ENCODE measurements around the gene SUMF1.

The SUMF1 gene

GRCh38 chr3:4416427-4416945 lies 50.6 kb downstream of the SUMF1 start:
- H4K20me1 ChIP-seq (ENCODE audit: insufficient read depth, low read length) = no peaks in the 10 kb centered on the region
- H3K9me2 ChIP-seq (ENCODE audit: low read depth, low read length) = no peaks in the 10 kb centered on the region
- no peak overlapping the region for H3K4me2 ChIP-seq (ENCODE audit: low read length)
- no peaks in the 10 kb centered on the region for H3K27me3 ChIP-seq (ENCODE audit: insufficient read depth, low read length)
- H3K36me3 ChIP-seq (ENCODE audit: insufficient read depth, low read length) = no peaks in the 10 kb centered on the region; the same call in 1 of the 2 replicates
- H3K79me2 ChIP-seq (ENCODE audit: insufficient read depth, low read length) = no peaks in the 10 kb centered on the region
- H3F3A ChIP-seq (ENCODE audit: insufficient read depth, low read length) = no peaks in the 10 kb centered on the region
- TF ChIP-seq EZH2 (IDR thresholded peaks at IDR 0.05; ENCODE audit: borderline replicate concordance, low read length) = no peak
- TF ChIP-seq, protein P1, sequence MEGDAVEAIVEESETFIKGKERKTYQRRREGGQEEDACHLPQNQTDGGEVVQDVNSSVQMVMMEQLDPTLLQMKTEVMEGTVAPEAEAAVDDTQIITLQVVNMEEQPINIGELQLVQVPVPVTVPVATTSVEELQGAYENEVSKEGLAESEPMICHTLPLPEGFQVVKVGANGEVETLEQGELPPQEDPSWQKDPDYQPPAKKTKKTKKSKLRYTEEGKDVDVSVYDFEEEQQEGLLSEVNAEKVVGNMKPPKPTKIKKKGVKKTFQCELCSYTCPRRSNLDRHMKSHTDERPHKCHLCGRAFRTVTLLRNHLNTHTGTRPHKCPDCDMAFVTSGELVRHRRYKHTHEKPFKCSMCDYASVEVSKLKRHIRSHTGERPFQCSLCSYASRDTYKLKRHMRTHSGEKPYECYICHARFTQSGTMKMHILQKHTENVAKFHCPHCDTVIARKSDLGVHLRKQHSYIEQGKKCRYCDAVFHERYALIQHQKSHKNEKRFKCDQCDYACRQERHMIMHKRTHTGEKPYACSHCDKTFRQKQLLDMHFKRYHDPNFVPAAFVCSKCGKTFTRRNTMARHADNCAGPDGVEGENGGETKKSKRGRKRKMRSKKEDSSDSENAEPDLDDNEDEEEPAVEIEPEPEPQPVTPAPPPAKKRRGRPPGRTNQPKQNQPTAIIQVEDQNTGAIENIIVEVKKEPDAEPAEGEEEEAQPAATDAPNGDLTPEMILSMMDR (IDR thresholded peaks at IDR 0.05; ENCODE audit: low read length) = no peak
- H3K9ac ChIP-seq (ENCODE audit: low read length) = no peak overlapping the region
- no peaks in the 10 kb centered on the region for H3K4me1 ChIP-seq (ENCODE audit: insufficient read depth, low read length, severe bottlenecking)
- H3K27ac ChIP-seq (ENCODE audit: low read depth, low read length, poor library complexity, severe bottlenecking) = no peak overlapping the region
- H3K4me3 ChIP-seq (ENCODE audit: low read depth, low read length, poor library complexity, severe bottlenecking) = no peak overlapping the region
- no peaks in the 10 kb centered on the region for H3K9me3 ChIP-seq (ENCODE audit: low read length)
- H2AFZ ChIP-seq (ENCODE audit: low read length) = no peak overlapping the region

DNA sequence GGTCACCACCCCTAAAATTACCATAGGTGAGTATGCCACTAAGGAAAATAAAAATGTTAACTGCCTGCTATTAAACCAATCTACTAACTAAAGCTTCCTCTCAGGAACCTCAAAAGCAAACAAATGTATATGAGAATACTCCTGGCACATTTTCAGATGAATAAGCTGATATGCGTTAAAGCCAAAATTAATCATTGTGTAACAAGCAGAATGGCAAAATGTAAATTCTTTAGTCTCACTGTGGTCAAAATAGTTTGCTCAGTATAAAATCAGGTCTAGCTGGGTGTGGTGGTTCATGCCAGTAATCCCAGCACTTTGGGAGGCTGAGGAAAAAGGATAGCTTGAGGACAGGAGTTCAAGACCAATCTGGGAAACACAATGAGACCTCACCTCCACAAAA lies 53.6 kb downstream of the SUMF1 start:
- Histone ChIP-seq H3K9ac (ENCODE audit: low read length) (no peak overlapping the region), H3F3A (ENCODE audit: insufficient read depth, low read length) (no peaks in the 10 kb centered on the region), H2AFZ (ENCODE audit: low read length) (no peak overlapping the region), H3K4me3 (ENCODE audit: low read depth, low read length, poor library complexity, severe bottlenecking) (no peak overlapping the region), H3K4me1 (ENCODE audit: insufficient read depth, low read length, severe bottlenecking) (no peaks in the 10 kb centered on the region), H3K9me2 (ENCODE audit: low read depth, low read length) (no peaks in the 10 kb centered on the region), H3K79me2 (ENCODE audit: insufficient read depth, low read length) (no peaks in the 10 kb centered on the region), H3K4me2 (ENCODE audit: low read length) (no peak overlapping the region), H3K27ac (ENCODE audit: low read depth, low read length, poor library complexity, severe bottlenecking) (no peak overlapping the region), H4K20me1 (ENCODE audit: insufficient read depth, low read length) (no peaks in the 10 kb centered on the region), H3K27me3 (ENCODE audit: insufficient read depth, low read length) (no peaks in the 10 kb centered on the region), H3K36me3 (ENCODE audit: insufficient read depth, low read length) (peaks cover 8% of the 10 kb centered on the region; the same call in 1 of the 2 replicates), H3K9me3 (ENCODE audit: low read length) (no peaks in the 10 kb centered on the region)
- no peak for TF ChIP-seq EZH2 (IDR thresholded peaks at IDR 0.05; ENCODE audit: borderline replicate concordance, low read length)
- TF ChIP-seq, protein P1 (IDR thresholded peaks at IDR 0.05; ENCODE audit: low read length) = no peak

DNA sequence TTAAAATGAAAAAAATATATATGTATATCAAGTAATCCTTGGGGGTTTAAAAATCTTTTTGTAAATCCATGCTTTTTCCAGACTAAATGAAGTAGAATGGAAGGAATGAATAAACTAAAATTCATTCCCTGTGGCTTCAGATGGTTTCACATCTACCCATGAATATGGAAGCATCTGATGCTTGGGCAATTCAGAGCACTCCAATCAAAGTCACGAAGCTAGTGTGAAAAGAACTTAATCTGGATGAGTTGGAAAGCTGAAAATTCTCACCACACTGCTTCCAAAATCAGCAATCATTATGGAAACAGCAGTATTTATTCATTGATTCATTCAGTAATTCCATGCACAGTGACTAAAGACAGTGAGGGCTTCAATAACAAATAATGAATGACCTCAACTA lies 55.2 kb downstream of the SUMF1 start:
- Histone ChIP-seq H3K4me1 (ENCODE audit: insufficient read depth, low read length, severe bottlenecking) (no peaks in the 10 kb centered on the region), H3K9ac (ENCODE audit: low read length) (no peak overlapping the region), H3K27ac (ENCODE audit: low read depth, low read length, poor library complexity, severe bottlenecking) (no peak overlapping the region), H3K79me2 (ENCODE audit: insufficient read depth, low read length) (no peaks in the 10 kb centered on the region), H4K20me1 (ENCODE audit: insufficient read depth, low read length) (no peaks in the 10 kb centered on the region), H3K9me2 (ENCODE audit: low read depth, low read length) (no peaks in the 10 kb centered on the region), H3K4me3 (ENCODE audit: low read depth, low read length, poor library complexity, severe bottlenecking) (no peak overlapping the region), H3K27me3 (ENCODE audit: insufficient read depth, low read length) (no peaks in the 10 kb centered on the region), H3K9me3 (ENCODE audit: low read length) (no peaks in the 10 kb centered on the region), H2AFZ (ENCODE audit: low read length) (no peak overlapping the region), H3K4me2 (ENCODE audit: low read length) (no peak overlapping the region), H3F3A (ENCODE audit: insufficient read depth, low read length) (no peaks in the 10 kb centered on the region), H3K36me3 (ENCODE audit: insufficient read depth, low read length) (peaks cover 8% of the 10 kb centered on the region; the same call in 1 of the 2 replicates)
- no peak for TF ChIP-seq EZH2 (IDR thresholded peaks at IDR 0.05; ENCODE audit: borderline replicate concordance, low read length)
- TF ChIP-seq, protein P1 (IDR thresholded peaks at IDR 0.05; ENCODE audit: low read length) = no peak

All from OCI-LY1 (cell line).